WTC11 (cell line): ENCODE results near the gene PCSK4. TPM values are rescaled to one million over a fixed set of nuclear protein-coding genes. Genes with fewer than 3 reads are reported as not detected.
A peak's percentile ranks its signal among the peaks of the same experiment; 100 is the strongest.

Experiments
- ATAC-seq: fragments of 200-7000 bp; cut with Tn5 transposase; 2 replicates; pipeline ENCODE4 v1.10.0; 2021; ENCODE audit warnings: mild to moderate bottlenecking, moderate library complexity
- CTCF ChIA-PET: fragments of 300-600 bp; sonication (Branson Sonifier 250); formaldehyde crosslinking; loops from one replicate; lab custom pipeline; 2021; ENCODE audit warnings: antibody characterized with exemption; lab: Charles Lee
- POLR2A ChIA-PET: fragments of 350-600 bp; sonication (Branson Sonifier 250); formaldehyde crosslinking; loops from one replicate; lab custom pipeline; 2021; ENCODE audit warnings: antibody characterized with exemption; lab: Charles Lee
- DNase-seq: peaks from one replicate; pipeline ENCODE4 v3.0.0; 2021; ENCODE audit warnings: low spot score
- H3K27ac Mint-ChIP-seq: 2 replicates; pipeline ENCODE4 v1.8.0; 2021; ENCODE audit warnings: mixed read lengths
- H3K27me3 Mint-ChIP-seq: 2 replicates; pipeline ENCODE4 v1.8.0; 2021; ENCODE audit warnings: low read depth, mild to moderate bottlenecking, moderate library complexity, mixed read lengths
- H3K36me3 Mint-ChIP-seq: 2 replicates; pipeline ENCODE4 v1.8.0; 2021; ENCODE audit warnings: mixed read lengths
- H3K4me1 Mint-ChIP-seq: 2 replicates; pipeline ENCODE4 v1.8.0; 2022; ENCODE audit warnings: mixed read lengths
- H3K4me3 Mint-ChIP-seq: 2 replicates; pipeline ENCODE4 v1.8.0; 2021; ENCODE audit warnings: mild to moderate bottlenecking, moderate library complexity, mixed read lengths
- H3K9me3 Mint-ChIP-seq: 2 replicates; pipeline ENCODE4 v1.8.0; 2021; ENCODE audit warnings: mixed read lengths
- AR ChIP-seq: fragments of 250-450 bp; sonication (Bioruptor Pico); IDR thresholded peaks from 2 replicates; pipeline ENCODE4 v1.9.0; 2021; ENCODE audit warnings: mild to moderate bottlenecking
- CREM ChIP-seq: sonication (generic); formaldehyde crosslinking; IDR thresholded peaks from 2 replicates; pipeline ENCODE4 v1.8.1; 2022; ENCODE audit warnings: mild to moderate bottlenecking, missing genetic modification reagents, moderate library complexity
- GABPB1 ChIP-seq: sonication (generic); formaldehyde crosslinking; IDR thresholded peaks from 2 replicates; pipeline ENCODE4 v1.8.1; 2023; ENCODE audit warnings: mild to moderate bottlenecking, missing genetic modification reagents
- JAZF1 ChIP-seq: fragments of 250-450 bp; sonication (Bioruptor Pico); IDR thresholded peaks from 2 replicates; pipeline ENCODE4 v1.9.0; 2021; ENCODE audit warnings: moderate library complexity, mild to moderate bottlenecking, inconsistent platforms
- KAT7 ChIP-seq: sonication (generic); formaldehyde crosslinking; IDR thresholded peaks from 2 replicates; pipeline ENCODE4 v1.8.1; 2023; ENCODE audit warnings: missing genetic modification reagents, mild to moderate bottlenecking, borderline replicate concordance
- MXD4 ChIP-seq: fragments of 250-450 bp; sonication (Bioruptor Pico); IDR thresholded peaks from 2 replicates; pipeline ENCODE4 v1.8.0; 2021; ENCODE audit warnings: mild to moderate bottlenecking, moderate library complexity, borderline replicate concordance
- NFATC4 ChIP-seq: fragments of 250-450 bp; sonication (Bioruptor Pico); IDR thresholded peaks from 2 replicates; pipeline ENCODE4 v1.9.0; 2021; ENCODE audit warnings: mild to moderate bottlenecking
- SMAD3 ChIP-seq: sonication (generic); formaldehyde crosslinking; IDR thresholded peaks from 2 replicates; pipeline ENCODE4 v1.8.0; 2022; ENCODE audit warnings: missing genetic modification reagents, mild to moderate bottlenecking, borderline replicate concordance
- STAT6 ChIP-seq: sonication (generic); formaldehyde crosslinking; conservative IDR thresholded peaks from 2 replicates; pipeline ENCODE4 v1.8.1; 2023; ENCODE audit warnings: mild to moderate bottlenecking, low read depth, missing genetic modification reagents, moderate library complexity
- TCF7 ChIP-seq: sonication (generic); formaldehyde crosslinking; IDR thresholded peaks from 2 replicates; pipeline ENCODE4 v1.8.0; 2022; ENCODE audit warnings: mild to moderate bottlenecking, low read depth, missing genetic modification reagents, moderate library complexity
- TEAD1 ChIP-seq: sonication (generic); formaldehyde crosslinking; IDR thresholded peaks from 2 replicates; pipeline ENCODE4 v1.8.0; 2022; ENCODE audit warnings: mild to moderate bottlenecking, missing genetic modification reagents
- ZBTB21 ChIP-seq: sonication (generic); formaldehyde crosslinking; IDR thresholded peaks from 2 replicates; pipeline ENCODE4 v1.8.1; 2023; ENCODE audit warnings: mild to moderate bottlenecking, missing genetic modification reagents, borderline replicate concordance
- ZNF263 ChIP-seq: sonication (generic); formaldehyde crosslinking; IDR thresholded peaks from 2 replicates; pipeline ENCODE4 v1.8.1; 2022; ENCODE audit warnings: low read depth, mild to moderate bottlenecking, moderate library complexity, missing genetic modification reagents
- total RNA-seq: library from RNA; stranded (reverse); gene quantifications from 3 replicates; pipeline ENCODE4 v1.2.3, GENCODE V29; 2021
- TF ChIP-seq, protein P1 (sequence below): fragments of 250-450 bp; sonication (Bioruptor Pico); IDR thresholded peaks from 2 replicates; pipeline ENCODE4 v1.9.0; 2021; ENCODE audit warnings: mild to moderate bottlenecking
- TF ChIP-seq, protein P2 (sequence below): fragments of 200-600 bp; IDR thresholded peaks from 2 replicates; pipeline ENCODE4 v1.8.0; 2022; ENCODE audit warnings: antibody characterized with exemption
- TF ChIP-seq, protein P3 (sequence below): fragments of 250-450 bp; sonication (Bioruptor Pico); IDR thresholded peaks from 2 replicates; pipeline ENCODE4 v2.1.2; 2022; ENCODE audit warnings: mild to moderate bottlenecking, moderate library complexity
- TF ChIP-seq, protein P4 (sequence below): sonication (generic); formaldehyde crosslinking; IDR thresholded peaks from 2 replicates; pipeline ENCODE4 v1.8.1; 2022; ENCODE audit warnings: mild to moderate bottlenecking, moderate library complexity, missing genetic modification reagents
- TF ChIP-seq, protein P5 (sequence below): sonication (generic); formaldehyde crosslinking; IDR thresholded peaks from 2 replicates; pipeline ENCODE4 v1.8.1; 2023; ENCODE audit warnings: mild to moderate bottlenecking, missing genetic modification reagents

The PCSK4 gene
- total RNA-seq, 1 experiment from 2014 or later = 22.4 TPM

GRCh38 chr19:1489463-1490310 lies 463 bp downstream of the PCSK4 start:
- ATAC-seq = no peak
- CTCF ChIA-PET = interaction anchor here (1.2 to 1.6 kb wide), 2 partner anchors 34 to 37 kb away, joined by 3 to 4 read pairs; no protein-coding TSS in a partner anchor
- TF ChIP-seq TCF7 (CRISPR knock-in tag) (no peak), ZBTB21 (CRISPR knock-in tag) (no peak), ZNF263 (CRISPR knock-in tag) (no peak), SMAD3 (no peak), KAT7 (CRISPR knock-in tag) (no peak), CREM (CRISPR knock-in tag) (no peak), GABPB1 (CRISPR knock-in tag) (no peak; the same call in 1 of the 2 replicates), NFATC4 (CRISPR knock-in tag) (no peak), MXD4 (no peak), STAT6 (no peak), JAZF1 (CRISPR knock-in tag) (no peak), TEAD1 (CRISPR knock-in tag) (no peak), AR (CRISPR knock-in tag) (no peak)
- TF ChIP-seq, protein P1, sequence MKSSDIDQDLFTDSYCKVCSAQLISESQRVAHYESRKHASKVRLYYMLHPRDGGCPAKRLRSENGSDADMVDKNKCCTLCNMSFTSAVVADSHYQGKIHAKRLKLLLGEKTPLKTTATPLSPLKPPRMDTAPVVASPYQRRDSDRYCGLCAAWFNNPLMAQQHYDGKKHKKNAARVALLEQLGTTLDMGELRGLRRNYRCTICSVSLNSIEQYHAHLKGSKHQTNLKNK (CRISPR knock-in tag) = no peak
- TF ChIP-seq, protein P2, sequence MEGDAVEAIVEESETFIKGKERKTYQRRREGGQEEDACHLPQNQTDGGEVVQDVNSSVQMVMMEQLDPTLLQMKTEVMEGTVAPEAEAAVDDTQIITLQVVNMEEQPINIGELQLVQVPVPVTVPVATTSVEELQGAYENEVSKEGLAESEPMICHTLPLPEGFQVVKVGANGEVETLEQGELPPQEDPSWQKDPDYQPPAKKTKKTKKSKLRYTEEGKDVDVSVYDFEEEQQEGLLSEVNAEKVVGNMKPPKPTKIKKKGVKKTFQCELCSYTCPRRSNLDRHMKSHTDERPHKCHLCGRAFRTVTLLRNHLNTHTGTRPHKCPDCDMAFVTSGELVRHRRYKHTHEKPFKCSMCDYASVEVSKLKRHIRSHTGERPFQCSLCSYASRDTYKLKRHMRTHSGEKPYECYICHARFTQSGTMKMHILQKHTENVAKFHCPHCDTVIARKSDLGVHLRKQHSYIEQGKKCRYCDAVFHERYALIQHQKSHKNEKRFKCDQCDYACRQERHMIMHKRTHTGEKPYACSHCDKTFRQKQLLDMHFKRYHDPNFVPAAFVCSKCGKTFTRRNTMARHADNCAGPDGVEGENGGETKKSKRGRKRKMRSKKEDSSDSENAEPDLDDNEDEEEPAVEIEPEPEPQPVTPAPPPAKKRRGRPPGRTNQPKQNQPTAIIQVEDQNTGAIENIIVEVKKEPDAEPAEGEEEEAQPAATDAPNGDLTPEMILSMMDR = no peak
- TF ChIP-seq, protein P3, sequence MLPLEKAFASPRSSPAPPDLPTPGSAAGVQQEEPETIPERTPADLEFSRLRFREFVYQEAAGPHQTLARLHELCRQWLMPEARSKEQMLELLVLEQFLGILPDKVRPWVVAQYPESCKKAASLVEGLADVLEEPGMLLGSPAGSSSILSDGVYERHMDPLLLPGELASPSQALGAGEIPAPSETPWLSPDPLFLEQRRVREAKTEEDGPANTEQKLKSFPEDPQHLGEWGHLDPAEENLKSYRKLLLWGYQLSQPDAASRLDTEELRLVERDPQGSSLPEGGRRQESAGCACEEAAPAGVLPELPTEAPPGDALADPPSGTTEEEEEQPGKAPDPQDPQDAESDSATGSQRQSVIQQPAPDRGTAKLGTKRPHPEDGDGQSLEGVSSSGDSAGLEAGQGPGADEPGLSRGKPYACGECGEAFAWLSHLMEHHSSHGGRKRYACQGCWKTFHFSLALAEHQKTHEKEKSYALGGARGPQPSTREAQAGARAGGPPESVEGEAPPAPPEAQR (CRISPR knock-in tag) = no peak
- TF ChIP-seq, protein P4, sequence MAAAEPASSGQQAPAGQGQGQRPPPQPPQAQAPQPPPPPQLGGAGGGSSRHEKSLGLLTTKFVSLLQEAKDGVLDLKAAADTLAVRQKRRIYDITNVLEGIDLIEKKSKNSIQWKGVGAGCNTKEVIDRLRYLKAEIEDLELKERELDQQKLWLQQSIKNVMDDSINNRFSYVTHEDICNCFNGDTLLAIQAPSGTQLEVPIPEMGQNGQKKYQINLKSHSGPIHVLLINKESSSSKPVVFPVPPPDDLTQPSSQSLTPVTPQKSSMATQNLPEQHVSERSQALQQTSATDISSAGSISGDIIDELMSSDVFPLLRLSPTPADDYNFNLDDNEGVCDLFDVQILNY (CRISPR knock-in tag) = no peak
- TF ChIP-seq, protein P5, sequence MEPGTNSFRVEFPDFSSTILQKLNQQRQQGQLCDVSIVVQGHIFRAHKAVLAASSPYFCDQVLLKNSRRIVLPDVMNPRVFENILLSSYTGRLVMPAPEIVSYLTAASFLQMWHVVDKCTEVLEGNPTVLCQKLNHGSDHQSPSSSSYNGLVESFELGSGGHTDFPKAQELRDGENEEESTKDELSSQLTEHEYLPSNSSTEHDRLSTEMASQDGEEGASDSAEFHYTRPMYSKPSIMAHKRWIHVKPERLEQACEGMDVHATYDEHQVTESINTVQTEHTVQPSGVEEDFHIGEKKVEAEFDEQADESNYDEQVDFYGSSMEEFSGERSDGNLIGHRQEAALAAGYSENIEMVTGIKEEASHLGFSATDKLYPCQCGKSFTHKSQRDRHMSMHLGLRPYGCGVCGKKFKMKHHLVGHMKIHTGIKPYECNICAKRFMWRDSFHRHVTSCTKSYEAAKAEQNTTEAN = no peak
- H3K4me3 Mint-ChIP-seq = peak overlapping the region; percentile 60
- POLR2A ChIA-PET = interaction anchor here (1.1 to 1.8 kb wide), 2 partner anchors 23 to 34 kb away, joined by 3 to 5 read pairs; no protein-coding TSS in a partner anchor
- no peak overlapping the region for H3K27ac Mint-ChIP-seq
- H3K4me1 Mint-ChIP-seq = peaks cover 6% of the 10 kb centered on the region
- no peaks in the 10 kb centered on the region for H3K9me3 Mint-ChIP-seq
- DNase-seq = no peak
- H3K27me3 Mint-ChIP-seq = peaks cover 24% of the 10 kb centered on the region
- no peaks in the 10 kb centered on the region for H3K36me3 Mint-ChIP-seq
